Thyroid gland (tissue), 4 donors: ENCODE results near the gene KRTAP9-1. TPM values are rescaled to one million over a fixed set of nuclear protein-coding genes. Genes with fewer than 3 reads are reported as not detected.

ENCODE experiments used
- DNase-seq, 2 donors: peaks; one replicate each; pipeline ENCODE4 v3.0.0-alpha.2; 2019
- H3K27ac ChIP-seq, 3 donors: fragments of 200-600 bp; sonication (generic); 1 replicate in 2 of 3; 2 replicates in 1 of 3; pipeline ENCODE4 v1.5.1; 2016 to 2019; ENCODE audit warnings: mild to moderate bottlenecking in 1 of 3, moderate library complexity in 1 of 3
- H3K27me3 ChIP-seq: fragments of 200-600 bp; sonication (generic); one replicate; pipeline ENCODE4 v1.5.1; 2019
- H3K36me3 ChIP-seq, 2 donors: fragments of 200-600 bp; sonication (generic); one replicate each; pipeline ENCODE4 v1.5.1; 2016 to 2019
- H3K4me1 ChIP-seq, 2 donors: fragments of 200-600 bp; sonication (generic); one replicate each; pipeline ENCODE4 v1.5.1; 2017 to 2019
- H3K4me3 ChIP-seq, 3 donors: fragments of 200-600 bp; sonication (generic); replicated peaks in 1 of 3; 1 replicate in 2 of 3; 2 replicates in 1 of 3; pipeline ENCODE4 v1.5.1; 2016; ENCODE audit warnings: mild to moderate bottlenecking in 1 of 3
- H3K9me3 ChIP-seq: fragments of 200-600 bp; sonication (generic); one replicate; pipeline ENCODE4 v1.5.1; 2017
- POLR2A ChIP-seq, 2 donors: fragments of 450-650 bp; IDR thresholded peaks; one replicate each; pipeline ENCODE4 v1.6.1; 2017; ENCODE audit warnings: antibody characterized with exemption in 2 of 2, mild to moderate bottlenecking in 2 of 2, moderate library complexity in 1 of 2
- WGBS, 2 donors: methylation state at CpG; one replicate each; pipeline ENCODE4 v1.1.5; 2017; 5-methylcytosine and 5-hydroxymethylcytosine counted together
- intact Hi-C: fragments of 100-400 bp; cut with DNase I; formaldehyde crosslinking; loops from one replicate; pipeline ENCODE4 v1.15.1; 2023
- total RNA-seq, 4 donors: library from RNA; depleted of rRNA; stranded (reverse); fragments of >200 nt; gene quantifications; one replicate each; pipeline ENCODE4 v1.2.3, GENCODE V29; 2016
- TF ChIP-seq, protein P1 (sequence below), 6 experiments: fragments of 200-600 bp in 3 of 6; fragments of 450-650 bp in 3 of 6; sonication (generic) in 3 of 6; IDR thresholded peaks; one replicate each; pipeline ENCODE4 v1.5.1; 2016 to 2019; ENCODE audit warnings: antibody characterized with exemption in 6 of 6, mild to moderate bottlenecking in 2 of 6, inconsistent platforms in 1 of 6, moderate library complexity in 1 of 6

The KRTAP9-1 gene
- total RNA-seq, 4 donors from 2014 or later = not detected

DNA sequence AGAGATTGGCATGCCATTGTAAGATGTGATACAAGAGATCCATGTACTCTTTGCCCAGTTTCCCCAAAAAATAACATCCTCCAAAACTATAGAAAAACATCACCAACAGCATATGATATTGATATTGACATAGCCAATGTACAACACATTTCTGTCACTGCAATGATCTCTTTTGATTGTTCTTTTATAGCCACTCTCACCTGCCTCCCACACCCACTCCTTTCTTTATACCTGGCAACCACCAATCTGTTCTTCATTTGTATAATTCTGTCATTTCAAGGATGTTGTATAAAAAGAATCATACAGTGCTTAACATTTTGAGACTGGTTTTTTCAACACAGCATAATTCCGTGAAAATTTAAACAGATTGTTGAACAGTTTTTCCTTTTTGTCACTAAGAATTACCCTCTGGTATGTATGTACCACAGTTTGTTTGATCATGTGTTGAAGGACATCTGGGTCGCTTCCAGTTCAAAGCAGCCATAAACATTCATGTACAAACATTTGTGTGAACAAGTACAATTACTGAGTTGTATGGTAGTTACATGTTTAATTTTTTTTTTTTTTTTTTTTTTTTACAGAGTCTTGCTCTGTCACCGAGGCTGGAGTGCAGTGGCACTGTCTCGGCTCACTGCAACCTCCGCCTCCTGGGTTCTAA, 9.9 kb downstream of the KRTAP9-1 start:
- Histone ChIP-seq H3K27ac (no peak overlapping the region), H3K36me3 (no peaks in the 10 kb centered on the region), H3K27me3 (no peaks in the 10 kb centered on the region), H3K4me3 (no peak overlapping the region), H3K4me1 (no peaks in the 10 kb centered on the region), H3K9me3 (no peaks in the 10 kb centered on the region)
- TF ChIP-seq, protein P1, sequence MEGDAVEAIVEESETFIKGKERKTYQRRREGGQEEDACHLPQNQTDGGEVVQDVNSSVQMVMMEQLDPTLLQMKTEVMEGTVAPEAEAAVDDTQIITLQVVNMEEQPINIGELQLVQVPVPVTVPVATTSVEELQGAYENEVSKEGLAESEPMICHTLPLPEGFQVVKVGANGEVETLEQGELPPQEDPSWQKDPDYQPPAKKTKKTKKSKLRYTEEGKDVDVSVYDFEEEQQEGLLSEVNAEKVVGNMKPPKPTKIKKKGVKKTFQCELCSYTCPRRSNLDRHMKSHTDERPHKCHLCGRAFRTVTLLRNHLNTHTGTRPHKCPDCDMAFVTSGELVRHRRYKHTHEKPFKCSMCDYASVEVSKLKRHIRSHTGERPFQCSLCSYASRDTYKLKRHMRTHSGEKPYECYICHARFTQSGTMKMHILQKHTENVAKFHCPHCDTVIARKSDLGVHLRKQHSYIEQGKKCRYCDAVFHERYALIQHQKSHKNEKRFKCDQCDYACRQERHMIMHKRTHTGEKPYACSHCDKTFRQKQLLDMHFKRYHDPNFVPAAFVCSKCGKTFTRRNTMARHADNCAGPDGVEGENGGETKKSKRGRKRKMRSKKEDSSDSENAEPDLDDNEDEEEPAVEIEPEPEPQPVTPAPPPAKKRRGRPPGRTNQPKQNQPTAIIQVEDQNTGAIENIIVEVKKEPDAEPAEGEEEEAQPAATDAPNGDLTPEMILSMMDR (IDR thresholded peaks at IDR 0.05) = no peak
- no peak for TF ChIP-seq POLR2A (IDR thresholded peaks at IDR 0.05)
- WGBS, 2 donors = 72 to 85% methylated on average over 4 to 5 of the region's 5 CpGs
- no peak for DNase-seq
- intact Hi-C loops = no loop called here

DNA sequence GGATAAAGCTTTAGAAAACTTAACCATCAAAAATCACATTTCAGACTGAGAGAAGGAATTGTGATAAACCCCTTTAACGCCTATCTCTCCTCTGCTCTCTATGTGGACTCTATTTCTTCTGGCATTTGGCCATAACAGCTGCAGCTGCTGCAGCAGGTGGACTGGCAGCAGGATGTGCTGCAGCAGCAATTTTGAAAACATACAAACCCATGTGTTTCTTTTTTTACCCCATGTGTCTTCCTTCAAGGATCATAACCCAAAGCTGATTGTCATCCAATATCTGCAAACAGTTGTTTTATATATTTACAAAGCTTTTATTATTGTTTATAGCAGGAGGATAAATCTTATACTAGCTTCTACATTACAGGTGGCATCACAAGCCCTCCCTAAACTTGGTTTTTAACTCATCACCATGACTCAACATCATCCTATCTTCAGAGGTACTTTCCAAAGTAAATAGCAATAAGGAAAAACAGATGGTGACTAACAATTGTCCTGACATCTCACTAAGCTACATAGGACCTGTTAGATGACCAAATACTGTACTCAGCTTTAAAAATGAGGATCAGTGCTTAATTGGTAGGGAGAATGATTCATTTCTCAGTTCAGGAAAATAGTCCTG, 22.3 kb downstream of the KRTAP9-1 start:
- no peak for DNase-seq
- Histone ChIP-seq H3K27me3 (no peaks in the 10 kb centered on the region), H3K4me1 (no peaks in the 10 kb centered on the region), H3K9me3 (no peaks in the 10 kb centered on the region), H3K27ac (no peak overlapping the region), H3K4me3 (no peak overlapping the region), H3K36me3 (no peaks in the 10 kb centered on the region)
- intact Hi-C loops = no loop called here
- WGBS, 2 donors = 59 to 67% methylated on average over 1 of the region's 1 CpG
- TF ChIP-seq POLR2A (IDR thresholded peaks at IDR 0.05) = no peak
- TF ChIP-seq, protein P1 (IDR thresholded peaks at IDR 0.05) = no peak

DNA sequence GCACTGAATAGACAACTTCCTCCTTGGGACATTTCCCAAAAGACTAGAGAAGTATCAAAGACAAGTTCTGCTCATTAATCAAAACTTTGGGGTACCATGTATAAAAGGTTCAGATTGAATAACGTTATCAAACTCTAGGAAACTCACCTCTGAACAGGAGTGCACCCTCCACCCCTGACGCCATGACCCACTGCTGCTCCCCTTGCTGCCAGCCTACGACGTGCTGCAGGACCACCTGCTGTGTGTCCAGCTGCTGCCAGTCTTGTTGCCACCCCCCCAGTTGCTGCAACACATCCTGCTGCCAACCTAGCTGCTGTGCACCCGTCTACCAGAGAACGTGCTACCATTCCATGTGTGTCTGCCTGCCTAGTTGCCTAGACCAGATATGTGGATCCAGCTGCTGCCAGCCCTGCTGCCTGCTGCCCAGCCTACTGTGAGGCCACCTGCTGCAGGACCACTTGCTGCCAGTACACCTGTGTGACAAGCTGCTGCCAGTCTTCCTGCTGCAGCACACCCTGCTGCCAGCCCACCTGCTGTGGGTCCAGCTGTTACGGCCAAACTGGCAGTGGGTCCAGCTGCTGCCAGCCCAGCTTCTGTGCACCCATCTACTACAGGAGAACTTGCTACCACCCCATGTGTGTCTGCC, 23.0 kb downstream of the KRTAP9-1 start:
- WGBS, 2 donors = 79 to 82% methylated on average over 6 of the region's 7 CpGs
- Histone ChIP-seq H3K4me1 (no peaks in the 10 kb centered on the region), H3K4me3 (no peak overlapping the region), H3K27me3 (no peaks in the 10 kb centered on the region), H3K27ac (no peak overlapping the region), H3K36me3 (no peaks in the 10 kb centered on the region), H3K9me3 (no peaks in the 10 kb centered on the region)
- no peak for TF ChIP-seq POLR2A (IDR thresholded peaks at IDR 0.05)
- TF ChIP-seq, protein P1 (IDR thresholded peaks at IDR 0.05) = no peak
- intact Hi-C loops = no loop called here
- DNase-seq = no peak

DNA sequence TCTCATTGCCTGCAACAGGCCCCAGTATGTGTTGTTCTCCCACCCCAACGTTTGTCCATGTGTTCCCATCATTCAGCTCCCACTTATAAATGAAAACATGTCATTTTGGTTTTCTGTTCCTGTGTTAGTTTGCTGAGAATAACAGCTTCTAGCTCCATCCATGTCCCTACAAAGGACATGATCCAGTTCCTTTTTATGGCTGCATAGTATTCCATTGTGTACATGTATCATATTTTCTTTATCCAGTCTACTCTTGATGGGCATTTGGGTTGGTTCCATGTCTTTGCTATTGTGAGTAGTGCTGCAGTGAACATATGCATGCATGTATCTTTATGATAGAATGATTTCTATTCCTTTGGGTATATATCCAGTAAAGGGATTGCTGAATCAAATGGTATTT, 26.0 kb downstream of the KRTAP9-1 start:
- no peaks in the 10 kb centered on the region for H3K9me3 ChIP-seq
- H3K36me3 ChIP-seq = no peaks in the 10 kb centered on the region
- no peak for TF ChIP-seq POLR2A (IDR thresholded peaks at IDR 0.05)
- TF ChIP-seq, protein P1 (IDR thresholded peaks at IDR 0.05) = no peak
- no peak overlapping the region for H3K4me3 ChIP-seq
- no peak overlapping the region for H3K27ac ChIP-seq
- no peaks in the 10 kb centered on the region for H3K27me3 ChIP-seq
- WGBS, 2 donors = 77 to 79% methylated on average over 1 of the region's 1 CpG
- DNase-seq = no peak
- no peaks in the 10 kb centered on the region for H3K4me1 ChIP-seq
- intact Hi-C loops = no loop called here

DNA sequence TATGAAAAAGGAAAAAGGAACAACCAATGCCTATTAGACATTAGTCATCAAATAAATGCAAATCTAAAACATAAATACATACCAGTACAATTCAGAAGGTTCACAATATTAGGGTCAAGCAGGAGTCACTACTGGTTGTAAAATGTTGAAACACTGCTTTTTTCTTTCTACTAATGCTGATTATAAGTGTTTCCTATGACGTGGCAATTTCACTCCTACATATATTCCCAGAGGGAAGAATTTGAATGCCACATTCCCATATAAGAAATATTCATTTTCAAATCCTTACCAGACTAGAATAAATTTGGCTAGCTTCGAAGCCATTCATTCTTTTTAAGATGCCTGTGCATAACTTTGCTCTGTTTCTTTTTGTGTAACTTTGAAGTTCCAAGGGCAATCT, 34.1 kb downstream of the KRTAP9-1 start:
- intact Hi-C loops = no loop called here
- 76 to 77% methylated on average over 2 of the region's 2 CpGs for WGBS, 2 donors
- TF ChIP-seq, protein P1 (IDR thresholded peaks at IDR 0.05) = no peak
- TF ChIP-seq POLR2A (IDR thresholded peaks at IDR 0.05) = no peak
- no peak overlapping the region for H3K4me3 ChIP-seq
- DNase-seq = no peak
- H3K9me3 ChIP-seq = no peaks in the 10 kb centered on the region
- no peaks in the 10 kb centered on the region for H3K4me1 ChIP-seq
- H3K27ac ChIP-seq = no peak overlapping the region
- H3K36me3 ChIP-seq = no peaks in the 10 kb centered on the region
- no peaks in the 10 kb centered on the region for H3K27me3 ChIP-seq
